ENCODE measurements around the gene ERCC6L.
"Not testable (repeated sequence)": the region's sequence is repeated elsewhere in the genome, so short reads cannot be mapped to it uniquely, and the experiment has no call there.

- TF ChIP-seq CTCF (IDR thresholded peaks at IDR 0.05; ENCODE audit: insufficient read depth, low read length, poor library complexity, severe bottlenecking); EZH2phosphoT487 (conservative IDR thresholded peaks at IDR 0.05; ENCODE audit: low read length): not testable (repeated sequence)
These were observed 18.5 kb downstream of the ERCC6L start for GRCh38 chrX:72220375-72220774.
